Neuronal stem cell (in vitro differentiated cells): ENCODE results near the gene PLAGL2.

Source experiments
- DNase-seq: peaks from one replicate; pipeline ENCODE4 v3.0.0-alpha.2; 2013; ENCODE audit warnings: low spot score
- H2AFZ ChIP-seq: one replicate; pipeline ENCODE4 v1.6.1; 2013; ENCODE audit warnings: mild to moderate bottlenecking, low read length, inconsistent platforms
- H2AK5ac ChIP-seq: 2 replicates; pipeline ENCODE4 v1.6.1; 2013; ENCODE audit warnings: low read depth, mild to moderate bottlenecking, inconsistent platforms, low read length, moderate library complexity, mixed read lengths
- H2BK120ac ChIP-seq: 2 replicates; pipeline ENCODE4 v1.6.1; 2013; ENCODE audit warnings: low read depth, mild to moderate bottlenecking, inconsistent platforms, low read length, moderate library complexity, mixed read lengths
- H2BK12ac ChIP-seq: one replicate; pipeline ENCODE4 v1.6.1; 2013; ENCODE audit warnings: low read length, inconsistent platforms
- H2BK15ac ChIP-seq: 2 replicates; pipeline ENCODE4 v1.6.1; 2013; ENCODE audit warnings: mild to moderate bottlenecking, low read length, inconsistent platforms, mixed read lengths
- H2BK5ac ChIP-seq: one replicate; pipeline ENCODE4 v1.6.1; 2013; ENCODE audit warnings: inconsistent platforms, mild to moderate bottlenecking, low read length, moderate library complexity
- H3K14ac ChIP-seq: one replicate; pipeline ENCODE4 v1.6.1; 2013; ENCODE audit warnings: low read length, inconsistent platforms
- H3K18ac ChIP-seq: 2 replicates; pipeline ENCODE4 v1.6.1; 2013; ENCODE audit warnings: low read length, inconsistent platforms
- H3K23ac ChIP-seq: 2 replicates; pipeline ENCODE4 v1.6.1; 2013; ENCODE audit warnings: low read depth, mild to moderate bottlenecking, mixed read lengths, low read length, inconsistent platforms; ENCODE audit not compliant: poor library complexity
- H3K27ac ChIP-seq: replicated peaks from 3 replicates; pipeline ENCODE4 v1.5.1; 2013; ENCODE audit warnings: low read length, inconsistent platforms
- H3K27me3 ChIP-seq, 3 experiments: 2 replicates each; pipeline ENCODE4 v1.6.1; 2013; ENCODE audit warnings: low read length in 3 of 3, mild to moderate bottlenecking in 2 of 3, inconsistent platforms in 1 of 3, low read depth in 1 of 3, mixed read lengths in 1 of 3, moderate library complexity in 1 of 3; ENCODE audit not compliant: control insufficient read depth in 3 of 3, insufficient read depth in 3 of 3
- H3K36me3 ChIP-seq, 2 donors: replicated peaks in 1 of 2; 2 replicates each; pipeline ENCODE4 v1.6.1; 2013; ENCODE audit warnings: low read length in 2 of 2; ENCODE audit not compliant: control insufficient read depth in 2 of 2, insufficient read depth in 2 of 2
- H3K4ac ChIP-seq: 2 replicates; pipeline ENCODE4 v1.6.1; 2013; ENCODE audit warnings: inconsistent platforms, mild to moderate bottlenecking, low read length, moderate library complexity
- H3K4me1 ChIP-seq, 2 donors: 1 replicate in 1 of 2; 2 replicates in 1 of 2; pipeline ENCODE4 v1.6.1; 2013; ENCODE audit warnings: low read length in 2 of 2, low read depth in 1 of 2; ENCODE audit not compliant: control insufficient read depth in 2 of 2, insufficient read depth in 1 of 2
- H3K4me2 ChIP-seq: one replicate; pipeline ENCODE4 v1.6.1; 2013; ENCODE audit warnings: mild to moderate bottlenecking, low read length, inconsistent platforms; ENCODE audit not compliant: insufficient read depth, poor library complexity, severe bottlenecking
- H3K4me3 ChIP-seq, 2 donors: 2 replicates each; pipeline ENCODE4 v1.5.1; 2013; ENCODE audit warnings: low read length in 2 of 2, mild to moderate bottlenecking in 2 of 2, inconsistent platforms in 1 of 2, moderate library complexity in 1 of 2
- H3K79me1 ChIP-seq: one replicate; pipeline ENCODE4 v1.6.1; 2013; ENCODE audit warnings: low read depth, mild to moderate bottlenecking, inconsistent platforms, low read length, moderate library complexity
- H3K9ac ChIP-seq: one replicate; pipeline ENCODE4 v1.6.1; 2013; ENCODE audit warnings: mild to moderate bottlenecking, low read depth, low read length, inconsistent platforms; ENCODE audit not compliant: poor library complexity
- H3K9me3 ChIP-seq, 2 donors: replicated peaks in 1 of 2; 2 replicates each; pipeline versions ENCODE3 to v1.6.1; 2013; ENCODE audit warnings: low read length in 2 of 2, mild to moderate bottlenecking in 2 of 2, inconsistent platforms in 1 of 2, low read depth in 1 of 2, mixed read lengths in 1 of 2, moderate library complexity in 1 of 2; ENCODE audit not compliant: control insufficient read depth in 2 of 2, insufficient read depth in 1 of 2
- H4K8ac ChIP-seq: one replicate; pipeline ENCODE4 v1.6.1; 2013; ENCODE audit warnings: low read depth, mild to moderate bottlenecking, inconsistent platforms, low read length, moderate library complexity
- H4K91ac ChIP-seq: one replicate; pipeline ENCODE4 v1.6.1; 2013; ENCODE audit warnings: low read length, low read depth, mild to moderate bottlenecking, inconsistent platforms; ENCODE audit not compliant: poor library complexity
- WGBS, 2 donors: extraction: QIAGEN DNeasy Blood & Tissue Kit; methylation state at CpG; one replicate each; pipeline ENCODE4 v1.1.7; 2013; ENCODE audit warnings: missing lambda C conversion rate in 2 of 2, mixed read lengths in 1 of 2; ENCODE audit not compliant: insufficient read length in 2 of 2, insufficient replicate concordance in 1 of 2; ENCODE audit errors: extremely low coverage in 2 of 2; 5-methylcytosine and 5-hydroxymethylcytosine counted together

PLAGL2 gene

GRCh38 chr20:32184961-32185603 lies 22.5 kb downstream of the PLAGL2 start:
- peaks cover 16% of the 10 kb centered on the region for H3K79me1 ChIP-seq
- H2BK12ac ChIP-seq: no peak overlapping the region
- no peak overlapping the region for H2AK5ac ChIP-seq
- H4K8ac ChIP-seq: no peak overlapping the region
- no peak for DNase-seq
- H3K14ac ChIP-seq: no peak overlapping the region
- no peak overlapping the region for H2AFZ ChIP-seq
- H3K4me3 ChIP-seq: no peak overlapping the region
- no peak overlapping the region for H2BK5ac ChIP-seq
- no peak overlapping the region for H3K9ac ChIP-seq
- no peak overlapping the region for H3K23ac ChIP-seq
- peaks cover 2 to 9% of the 10 kb centered on the region in 2 donors for H3K9me3 ChIP-seq
- no peak overlapping the region for H2BK15ac ChIP-seq
- H4K91ac ChIP-seq: no peak overlapping the region
- peaks cover 0 to 11% of the 10 kb centered on the region in 2 donors for H3K4me1 ChIP-seq
- H2BK120ac ChIP-seq: no peak overlapping the region
- no peak overlapping the region for H3K18ac ChIP-seq
- H3K27ac ChIP-seq: no peak overlapping the region
- H3K4me2 ChIP-seq: no peak overlapping the region
- H3K36me3 ChIP-seq: peaks cover 4 to 9% of the 10 kb centered on the region in 2 donors
- no CpG with 5 or more reads among the region's 10 CpGs for WGBS, 2 donors
- H3K4ac ChIP-seq: no peak overlapping the region
- no peaks in the 10 kb centered on the region for H3K27me3 ChIP-seq

DNA sequence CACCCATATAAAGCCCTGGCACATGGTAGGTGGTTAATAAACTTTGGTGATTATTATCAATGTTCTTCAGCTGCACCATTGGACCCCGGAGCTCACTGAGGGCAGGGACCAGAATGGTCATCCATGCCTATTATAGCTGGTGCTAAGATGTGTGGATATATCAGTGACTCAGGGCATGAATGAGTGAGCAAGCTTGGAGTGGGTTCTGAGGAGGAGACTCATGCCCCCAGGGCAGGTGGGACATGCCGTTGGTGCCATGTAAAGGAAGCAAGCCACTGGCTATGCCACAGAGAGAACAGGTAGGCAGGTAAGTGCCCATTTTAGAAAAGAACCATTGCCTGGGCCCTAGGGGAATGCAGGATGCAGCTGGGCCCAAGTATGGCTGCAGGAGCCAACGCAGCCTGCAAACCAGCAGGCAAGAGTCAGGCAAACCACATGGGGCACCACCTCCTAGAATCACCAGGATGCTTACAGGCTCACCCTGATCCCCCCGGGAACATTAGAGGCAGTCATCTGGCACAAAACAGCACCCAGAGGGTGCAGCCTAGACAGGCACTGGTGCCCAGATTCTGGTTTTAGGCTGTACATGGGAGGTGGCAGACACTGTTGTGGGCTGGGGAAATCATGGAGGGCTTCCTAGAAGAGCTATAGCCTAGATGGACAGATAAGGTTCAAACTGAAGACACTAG lies 23.5 kb downstream of the PLAGL2 start:
- Histone ChIP-seq H3K4me3 (no peak overlapping the region), H3K14ac (no peak overlapping the region), H3K9ac (no peak overlapping the region), H2AK5ac (peak overlapping the region; percentile 44), H2BK120ac (no peak overlapping the region), H3K18ac (no peak overlapping the region), H2BK5ac (no peak overlapping the region), H2AFZ (no peak overlapping the region), H3K79me1 (peaks cover 11% of the 10 kb centered on the region), H3K4me2 (no peak overlapping the region), H3K4ac (no peak overlapping the region), H2BK15ac (no peak overlapping the region), H3K9me3 (peaks cover 2 to 4% of the 10 kb centered on the region in 2 donors), H2BK12ac (no peak overlapping the region), H3K4me1 (peaks cover 0 to 9% of the 10 kb centered on the region in 2 donors), H4K91ac (no peak overlapping the region), H4K8ac (no peak overlapping the region), H3K36me3 (peaks cover 0 to 7% of the 10 kb centered on the region in 2 donors), H3K27me3 (no peaks in the 10 kb centered on the region), H3K23ac (peak overlapping the region; percentile 11), H3K27ac (no peak overlapping the region)
- no peak for DNase-seq
- WGBS, 2 donors: no CpG with 5 or more reads among the region's 4 CpGs

DNA sequence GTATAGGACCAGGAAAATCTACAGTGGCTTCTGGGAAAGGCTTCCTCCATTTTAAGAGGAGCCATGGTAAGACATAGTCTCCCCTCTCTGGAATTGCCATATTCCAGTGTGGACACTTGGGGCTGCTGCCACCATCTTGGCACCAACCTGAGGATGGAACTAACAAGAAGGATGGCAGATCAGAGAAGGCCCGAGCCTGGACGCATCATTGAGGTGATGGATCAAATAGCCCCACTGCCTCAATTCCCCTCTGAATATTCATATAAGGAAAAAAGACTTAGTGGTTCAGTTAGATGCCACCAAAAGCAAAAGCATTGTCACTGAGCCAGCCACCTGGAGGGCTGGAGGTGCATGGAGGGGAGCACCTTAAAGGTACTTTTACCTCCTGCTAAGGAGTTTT lies 25.9 kb downstream of the PLAGL2 start:
- Histone ChIP-seq H3K36me3 (peaks cover 0 to 2% of the 10 kb centered on the region in 2 donors), H3K9me3 (peaks cover 0 to 2% of the 10 kb centered on the region in 2 donors), H3K27ac (no peak overlapping the region), H3K4me3 (no peak overlapping the region), H3K4me1 (peaks cover 0 to 3% of the 10 kb centered on the region in 2 donors), H3K14ac (no peak overlapping the region), H4K91ac (no peak overlapping the region), H2BK12ac (no peak overlapping the region), H2BK120ac (no peak overlapping the region), H3K4me2 (no peak overlapping the region), H4K8ac (no peak overlapping the region), H3K79me1 (no peaks in the 10 kb centered on the region), H3K27me3 (no peaks in the 10 kb centered on the region), H2AK5ac (no peak overlapping the region), H3K23ac (no peak overlapping the region), H3K9ac (no peak overlapping the region), H2AFZ (no peak overlapping the region), H3K4ac (no peak overlapping the region), H3K18ac (no peak overlapping the region), H2BK5ac (no peak overlapping the region), H2BK15ac (no peak overlapping the region)
- no CpG with 5 or more reads among the region's 2 CpGs for WGBS, 2 donors
- no peak for DNase-seq

DNA sequence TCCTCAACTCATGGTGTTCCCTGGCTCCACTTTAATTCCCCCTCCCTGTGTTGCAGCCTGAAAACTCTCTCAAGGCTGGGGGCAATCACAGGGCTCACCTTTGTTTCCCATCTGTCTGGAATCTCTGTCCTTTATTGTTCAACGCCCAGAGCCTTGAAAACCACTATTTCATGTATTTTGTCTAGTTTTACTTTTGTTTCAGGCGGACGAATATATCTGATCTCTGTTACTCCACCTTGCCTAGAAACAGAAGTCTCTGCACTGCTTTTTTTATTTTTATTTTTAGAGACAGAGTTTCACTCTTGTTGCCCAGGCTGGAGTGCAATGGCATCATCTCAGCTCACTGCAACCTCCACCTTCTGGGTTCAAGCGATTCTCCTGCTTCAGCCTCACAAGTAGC lies 27.6 kb downstream of the PLAGL2 start:
- H3K4me1 ChIP-seq: peaks cover 0 to 3% of the 10 kb centered on the region in 2 donors
- no peak overlapping the region for H2BK12ac ChIP-seq
- H3K79me1 ChIP-seq: no peaks in the 10 kb centered on the region
- H3K4me3 ChIP-seq: no peak overlapping the region
- no peak overlapping the region for H2AFZ ChIP-seq
- no peak overlapping the region for H2BK5ac ChIP-seq
- DNase-seq: no peak
- no peak overlapping the region for H3K9ac ChIP-seq
- H4K8ac ChIP-seq: no peak overlapping the region
- H3K4me2 ChIP-seq: no peak overlapping the region
- H2AK5ac ChIP-seq: no peak overlapping the region
- H2BK15ac ChIP-seq: no peak overlapping the region
- H3K23ac ChIP-seq: no peak overlapping the region
- H3K36me3 ChIP-seq: peaks cover 0 to 2% of the 10 kb centered on the region in 2 donors
- H3K9me3 ChIP-seq: peaks cover 0 to 2% of the 10 kb centered on the region in 2 donors
- H3K4ac ChIP-seq: no peak overlapping the region
- H3K27ac ChIP-seq: no peak overlapping the region
- no peak overlapping the region for H2BK120ac ChIP-seq
- WGBS, 2 donors: no CpG with 5 or more reads among the region's 4 CpGs
- H3K27me3 ChIP-seq: no peaks in the 10 kb centered on the region
- H3K14ac ChIP-seq: no peak overlapping the region
- no peak overlapping the region for H3K18ac ChIP-seq
- no peak overlapping the region for H4K91ac ChIP-seq
